PC-3 (cell line): ENCODE measurements around the gene HAND2.

ENCODE experiments used
- CTCF ChIP-seq: fragments of 300-600 bp; sonication (generic); conservative IDR thresholded peaks from 2 replicates; pipeline ENCODE4 v1.5.1; 2017; ENCODE audit warnings: antibody characterized with exemption, low read depth, mild to moderate bottlenecking, low read length
- EZH2 ChIP-seq: fragments of 300-600 bp; sonication (generic); IDR thresholded peaks from one replicate; pipeline ENCODE4 v1.6.1; 2017; ENCODE audit warnings: antibody characterized with exemption, mild to moderate bottlenecking, low read length; ENCODE audit not compliant: unreplicated experiment

GRCh38 chr4:173565281-173565680 is 35.3 kb upstream of the HAND2 start:
- TF ChIP-seq CTCF (no peak), EZH2 (no peak)
